HG03025 (cell line): ENCODE data around the gene CASP7.
"Not testable (repeated sequence)": the region's sequence is repeated elsewhere in the genome, so short reads cannot be mapped to it uniquely, and the experiment has no call there.

Experiments used
- ATAC-seq: cut with Tn5 transposase; IDR thresholded peaks from one replicate; pipeline ENCODE4 v1.9.1; 2021; ENCODE audit warnings: mild to moderate bottlenecking, moderate library complexity; ENCODE audit not compliant: unreplicated experiment, low FRiP score

The CASP7 gene

GRCh38 chr10:113751181-113751732 lies 71.5 kb downstream of the CASP7 start, which contains the start of gene PLEKHS1:
Gene PLEKHS1, plus strand, starts transcription at chr10:113751682. Its CDS starts 3,596 bp downstream, at chr10:113755278.
- no peak for ATAC-seq

GRCh38 chr10:113752553-113752952 lies 72.8 kb downstream of the CASP7 start:
- ATAC-seq = no peak

GRCh38 chr10:113753020-113753692 lies 73.4 kb downstream of the CASP7 start:
- no peak for ATAC-seq

GRCh38 chr10:113754125-113754524 lies 74.4 kb downstream of the CASP7 start:
- ATAC-seq = no peak

GRCh38 chr10:113754768-113755167 lies 75.1 kb downstream of the CASP7 start:
- no peak for ATAC-seq

- no peak for ATAC-seq
Observed at GRCh38 chr10:113756940-113757543, 77.3 kb downstream of the CASP7 start.

- ATAC-seq = no peak
Observed at GRCh38 chr10:113762083-113762482, 82.4 kb downstream of the CASP7 start.

GRCh38 chr10:113764582-113764981 lies 84.9 kb downstream of the CASP7 start:
- ATAC-seq = no peak

GRCh38 chr10:113765910-113766309 lies 86.2 kb downstream of the CASP7 start:
- ATAC-seq = no peak

GRCh38 chr10:113767222-113767621 lies 87.5 kb downstream of the CASP7 start:
- no peak for ATAC-seq

- no peak for ATAC-seq
Observed at GRCh38 chr10:113770346-113770745, 90.6 kb downstream of the CASP7 start.

GRCh38 chr10:113771131-113771530 lies 91.4 kb downstream of the CASP7 start:
- not testable (repeated sequence) for ATAC-seq

GRCh38 chr10:113775686-113776294 lies 96.1 kb downstream of the CASP7 start:
- no peak for ATAC-seq

- ATAC-seq = no peak
Observed at GRCh38 chr10:113776553-113776952, 96.8 kb downstream of the CASP7 start.
